NOMO-1 (cell line): ENCODE data around the gene DLL1.

Experiments used
- DNase-seq, 2 experiments: peaks; one replicate each; lab custom pipeline; 2025; ENCODE audit not compliant: unreplicated experiment in 2 of 2; lab: John Stamatoyannopoulos, UW

DLL1 gene

GRCh38 chr6:170283212-170284081 lies 7.4 kb downstream of the DLL1 start:
- DNase-seq: no peak

GRCh38 chr6:170282512-170283158 lies 8.2 kb downstream of the DLL1 start:
- DNase-seq: no peak

GRCh38 chr6:170281331-170282292 lies 9.3 kb downstream of the DLL1 start:
- DNase-seq: no peak

GRCh38 chr6:170280689-170281045 lies 10.2 kb downstream of the DLL1 start:
- no peak for DNase-seq

- DNase-seq: no peak
These were observed 10.7 kb downstream of the DLL1 start for GRCh38 chr6:170279977-170280688.

GRCh38 chr6:170279426-170279825 lies 11.5 kb downstream of the DLL1 start:
- no peak for DNase-seq

- DNase-seq: peak; percentile 52 to 65
These were observed 12.2 kb downstream of the DLL1 start for GRCh38 chr6:170278743-170279094.

GRCh38 chr6:170277893-170278742 lies 12.8 kb downstream of the DLL1 start:
- DNase-seq: peak in 1 of 2 experiments; percentile 45

GRCh38 chr6:170276369-170277057 lies 14.4 kb downstream of the DLL1 start:
- no peak for DNase-seq

GRCh38 chr6:170274713-170275560 lies 15.9 kb downstream of the DLL1 start:
- no peak for DNase-seq

- no peak for DNase-seq
These were observed 17.2 kb downstream of the DLL1 start for GRCh38 chr6:170273681-170274080.

- DNase-seq: no peak
These were observed 17.7 kb downstream of the DLL1 start for GRCh38 chr6:170273191-170273590.

GRCh38 chr6:170272341-170273065 lies 18.4 kb downstream of the DLL1 start:
- no peak for DNase-seq

GRCh38 chr6:170271771-170272314 lies 19.0 kb downstream of the DLL1 start:
- DNase-seq: peak; percentile 75 to 93

- no peak for DNase-seq
These were observed 19.8 kb downstream of the DLL1 start for GRCh38 chr6:170270984-170271593.

GRCh38 chr6:170269846-170270541 lies 20.9 kb downstream of the DLL1 start:
- peak in 1 of 2 experiments; percentile 12 for DNase-seq
